ENCODE measurements around the gene MEF2D.

Gene MEF2D

DNA sequence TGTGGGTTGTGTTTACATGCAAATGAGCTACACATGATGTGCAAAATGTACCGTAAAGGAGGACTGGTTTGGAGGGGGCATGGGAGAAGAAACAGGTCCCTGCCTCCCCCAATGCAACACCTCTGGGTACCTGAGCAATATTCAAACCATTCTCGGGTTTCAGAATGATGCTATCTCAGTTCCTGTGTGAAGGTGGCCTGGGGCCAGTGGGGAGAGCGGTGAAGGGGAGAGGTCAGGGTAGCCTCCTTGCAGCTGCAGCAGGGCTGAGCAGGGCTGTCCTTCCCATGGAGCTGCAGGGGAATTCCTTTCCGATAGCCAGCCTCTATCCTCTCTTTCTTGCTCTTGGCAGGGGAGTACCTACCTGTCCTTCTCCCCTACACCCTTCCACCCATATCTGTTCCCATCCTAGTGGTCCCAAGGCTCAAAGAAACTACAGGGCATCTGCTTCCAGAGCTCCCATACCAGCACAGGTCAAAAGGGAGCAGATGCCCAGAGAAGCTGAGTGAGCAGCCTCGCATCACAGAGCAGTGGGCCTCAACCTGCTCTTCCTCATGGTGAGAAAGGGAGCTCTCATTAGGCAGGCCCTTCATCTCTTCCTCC, 11.9 kb downstream of the MEF2D start:
- peak overlapping the region; percentile 47 for H3K4me3 ChIP-seq (ENCODE audit: low read depth, low read length, poor library complexity, severe bottlenecking)
- H3K9me2 ChIP-seq (ENCODE audit: low read depth, low read length) = no peaks in the 10 kb centered on the region
- H2AFZ ChIP-seq (ENCODE audit: low read length) = no peak overlapping the region
- peaks cover 69% of the 10 kb centered on the region for H3K79me2 ChIP-seq (ENCODE audit: insufficient read depth, low read length)
- no peaks in the 10 kb centered on the region for H3K9me3 ChIP-seq (ENCODE audit: low read length)
- peaks cover 17% of the 10 kb centered on the region; the same call in 1 of the 2 replicates for H3K36me3 ChIP-seq (ENCODE audit: insufficient read depth, low read length)
- no peaks in the 10 kb centered on the region for H3K27me3 ChIP-seq (ENCODE audit: insufficient read depth, low read length)
- TF ChIP-seq, protein P1, sequence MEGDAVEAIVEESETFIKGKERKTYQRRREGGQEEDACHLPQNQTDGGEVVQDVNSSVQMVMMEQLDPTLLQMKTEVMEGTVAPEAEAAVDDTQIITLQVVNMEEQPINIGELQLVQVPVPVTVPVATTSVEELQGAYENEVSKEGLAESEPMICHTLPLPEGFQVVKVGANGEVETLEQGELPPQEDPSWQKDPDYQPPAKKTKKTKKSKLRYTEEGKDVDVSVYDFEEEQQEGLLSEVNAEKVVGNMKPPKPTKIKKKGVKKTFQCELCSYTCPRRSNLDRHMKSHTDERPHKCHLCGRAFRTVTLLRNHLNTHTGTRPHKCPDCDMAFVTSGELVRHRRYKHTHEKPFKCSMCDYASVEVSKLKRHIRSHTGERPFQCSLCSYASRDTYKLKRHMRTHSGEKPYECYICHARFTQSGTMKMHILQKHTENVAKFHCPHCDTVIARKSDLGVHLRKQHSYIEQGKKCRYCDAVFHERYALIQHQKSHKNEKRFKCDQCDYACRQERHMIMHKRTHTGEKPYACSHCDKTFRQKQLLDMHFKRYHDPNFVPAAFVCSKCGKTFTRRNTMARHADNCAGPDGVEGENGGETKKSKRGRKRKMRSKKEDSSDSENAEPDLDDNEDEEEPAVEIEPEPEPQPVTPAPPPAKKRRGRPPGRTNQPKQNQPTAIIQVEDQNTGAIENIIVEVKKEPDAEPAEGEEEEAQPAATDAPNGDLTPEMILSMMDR (IDR thresholded peaks at IDR 0.05; ENCODE audit: low read length) = no peak
- no peak for TF ChIP-seq EZH2 (IDR thresholded peaks at IDR 0.05; ENCODE audit: borderline replicate concordance, low read length)
- no peaks in the 10 kb centered on the region for H3F3A ChIP-seq (ENCODE audit: insufficient read depth, low read length)
- peak overlapping the region; percentile 97 for H3K4me2 ChIP-seq (ENCODE audit: low read length)
- peak overlapping the region; percentile 100 for H3K27ac ChIP-seq (ENCODE audit: low read depth, low read length, poor library complexity, severe bottlenecking)
- peak overlapping the region; percentile 81 for H3K9ac ChIP-seq (ENCODE audit: low read length)
- H4K20me1 ChIP-seq (ENCODE audit: insufficient read depth, low read length) = no peaks in the 10 kb centered on the region
- H3K4me1 ChIP-seq (ENCODE audit: insufficient read depth, low read length, severe bottlenecking) = peaks cover 76% of the 10 kb centered on the region

DNA sequence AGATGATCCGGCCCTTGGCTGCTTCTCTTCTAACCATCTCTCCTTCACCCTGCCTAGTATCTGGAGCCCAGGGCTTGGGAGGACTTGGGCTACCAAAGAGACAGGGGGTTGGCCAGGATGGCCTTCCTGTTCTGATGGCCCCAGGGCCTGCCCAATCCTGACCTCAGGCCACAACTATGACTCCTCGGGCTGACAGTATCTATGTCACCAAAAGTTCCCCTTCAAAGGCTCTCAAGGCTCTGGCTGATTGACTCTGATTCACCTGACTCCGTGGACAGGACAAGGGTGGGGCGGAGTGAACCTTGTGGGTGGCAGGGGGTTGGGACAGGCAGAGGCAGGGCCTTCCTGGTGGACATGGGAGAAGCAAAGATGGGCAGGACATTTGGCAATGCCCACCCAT, 12.7 kb downstream of the MEF2D start:
- peak overlapping the region; percentile 97; the same call in 1 of the 2 replicates for H3K4me2 ChIP-seq (ENCODE audit: low read length)
- peaks cover 69% of the 10 kb centered on the region for H3K79me2 ChIP-seq (ENCODE audit: insufficient read depth, low read length)
- no peaks in the 10 kb centered on the region for H3K9me2 ChIP-seq (ENCODE audit: low read depth, low read length)
- H4K20me1 ChIP-seq (ENCODE audit: insufficient read depth, low read length) = no peaks in the 10 kb centered on the region
- no peak overlapping the region for H2AFZ ChIP-seq (ENCODE audit: low read length)
- no peak overlapping the region for H3K9ac ChIP-seq (ENCODE audit: low read length)
- H3K27me3 ChIP-seq (ENCODE audit: insufficient read depth, low read length) = no peaks in the 10 kb centered on the region
- peaks cover 76% of the 10 kb centered on the region for H3K4me1 ChIP-seq (ENCODE audit: insufficient read depth, low read length, severe bottlenecking)
- TF ChIP-seq, protein P1 (IDR thresholded peaks at IDR 0.05; ENCODE audit: low read length) = no peak
- TF ChIP-seq EZH2 (IDR thresholded peaks at IDR 0.05; ENCODE audit: borderline replicate concordance, low read length) = no peak
- no peaks in the 10 kb centered on the region for H3K9me3 ChIP-seq (ENCODE audit: low read length)
- H3K27ac ChIP-seq (ENCODE audit: low read depth, low read length, poor library complexity, severe bottlenecking) = peak overlapping the region; percentile 100
- H3F3A ChIP-seq (ENCODE audit: insufficient read depth, low read length) = no peaks in the 10 kb centered on the region
- peaks cover 24% of the 10 kb centered on the region for H3K36me3 ChIP-seq (ENCODE audit: insufficient read depth, low read length)
- no peak overlapping the region for H3K4me3 ChIP-seq (ENCODE audit: low read depth, low read length, poor library complexity, severe bottlenecking)

DNA sequence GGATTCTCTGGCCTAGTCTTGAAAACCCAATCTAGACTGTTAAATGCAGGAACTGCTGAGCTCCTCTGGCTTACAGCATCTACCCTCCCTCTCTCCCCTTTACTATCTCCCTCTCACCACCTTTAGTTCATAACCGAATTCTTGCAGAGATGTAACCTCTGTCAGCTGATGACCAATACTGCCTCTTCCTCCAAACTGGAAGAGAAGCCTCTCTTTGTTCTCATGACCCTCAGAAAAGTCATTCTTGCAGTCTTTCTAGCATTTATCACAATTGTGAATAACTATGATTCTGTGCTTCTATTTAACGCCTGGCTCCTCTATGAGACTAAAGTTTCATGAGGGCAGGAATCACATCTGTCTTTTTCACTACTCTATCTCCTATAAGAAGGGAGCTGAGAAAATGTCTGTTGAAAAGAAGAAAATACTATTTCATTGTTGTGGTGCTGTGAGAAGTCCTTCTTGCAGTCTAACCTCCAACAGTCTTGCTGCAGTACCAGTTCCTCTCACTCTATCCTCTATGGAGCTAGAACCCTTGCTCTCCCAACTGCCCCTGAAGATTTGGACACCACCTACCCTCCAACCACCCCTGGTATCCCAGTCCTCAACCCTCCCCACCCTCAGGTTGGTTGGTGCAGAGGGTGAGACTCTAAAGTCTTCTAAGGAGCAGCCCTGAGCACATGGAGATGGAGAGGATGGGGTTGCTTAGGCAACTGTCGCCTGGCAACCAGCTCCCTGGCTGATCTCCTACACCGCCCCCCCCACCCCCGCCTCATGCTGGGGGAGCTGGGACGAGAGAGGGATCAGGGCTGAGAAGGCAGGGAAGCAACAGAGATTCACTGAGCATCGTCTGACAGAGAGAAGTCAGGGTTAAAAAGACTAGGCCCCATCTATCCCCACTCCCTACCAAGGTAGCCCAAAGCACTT, 13.9 kb downstream of the MEF2D start:
- H3K27ac ChIP-seq (ENCODE audit: low read depth, low read length, poor library complexity, severe bottlenecking) = no peak overlapping the region
- H3K79me2 ChIP-seq (ENCODE audit: insufficient read depth, low read length) = peaks cover 67% of the 10 kb centered on the region
- H2AFZ ChIP-seq (ENCODE audit: low read length) = no peak overlapping the region
- H3K4me2 ChIP-seq (ENCODE audit: low read length) = no peak overlapping the region
- no peak overlapping the region for H3K9ac ChIP-seq (ENCODE audit: low read length)
- no peaks in the 10 kb centered on the region for H3K9me3 ChIP-seq (ENCODE audit: low read length)
- H3K4me3 ChIP-seq (ENCODE audit: low read depth, low read length, poor library complexity, severe bottlenecking) = no peak overlapping the region
- H3K4me1 ChIP-seq (ENCODE audit: insufficient read depth, low read length, severe bottlenecking) = peaks cover 76% of the 10 kb centered on the region
- no peaks in the 10 kb centered on the region for H3F3A ChIP-seq (ENCODE audit: insufficient read depth, low read length)
- no peaks in the 10 kb centered on the region for H4K20me1 ChIP-seq (ENCODE audit: insufficient read depth, low read length)
- H3K27me3 ChIP-seq (ENCODE audit: insufficient read depth, low read length) = no peaks in the 10 kb centered on the region
- TF ChIP-seq EZH2 (IDR thresholded peaks at IDR 0.05; ENCODE audit: borderline replicate concordance, low read length) = no peak
- TF ChIP-seq, protein P1 (IDR thresholded peaks at IDR 0.05; ENCODE audit: low read length) = no peak
- H3K36me3 ChIP-seq (ENCODE audit: insufficient read depth, low read length) = peaks cover 33% of the 10 kb centered on the region
- no peaks in the 10 kb centered on the region for H3K9me2 ChIP-seq (ENCODE audit: low read depth, low read length)
